ELR (cell line): ENCODE measurements around the gene ADSL.

Experiments
- DNase-seq: peaks from one replicate; pipeline ENCODE4 v3.0.0-alpha.2; 2015; ENCODE audit warnings: low read depth

ADSL gene

DNA sequence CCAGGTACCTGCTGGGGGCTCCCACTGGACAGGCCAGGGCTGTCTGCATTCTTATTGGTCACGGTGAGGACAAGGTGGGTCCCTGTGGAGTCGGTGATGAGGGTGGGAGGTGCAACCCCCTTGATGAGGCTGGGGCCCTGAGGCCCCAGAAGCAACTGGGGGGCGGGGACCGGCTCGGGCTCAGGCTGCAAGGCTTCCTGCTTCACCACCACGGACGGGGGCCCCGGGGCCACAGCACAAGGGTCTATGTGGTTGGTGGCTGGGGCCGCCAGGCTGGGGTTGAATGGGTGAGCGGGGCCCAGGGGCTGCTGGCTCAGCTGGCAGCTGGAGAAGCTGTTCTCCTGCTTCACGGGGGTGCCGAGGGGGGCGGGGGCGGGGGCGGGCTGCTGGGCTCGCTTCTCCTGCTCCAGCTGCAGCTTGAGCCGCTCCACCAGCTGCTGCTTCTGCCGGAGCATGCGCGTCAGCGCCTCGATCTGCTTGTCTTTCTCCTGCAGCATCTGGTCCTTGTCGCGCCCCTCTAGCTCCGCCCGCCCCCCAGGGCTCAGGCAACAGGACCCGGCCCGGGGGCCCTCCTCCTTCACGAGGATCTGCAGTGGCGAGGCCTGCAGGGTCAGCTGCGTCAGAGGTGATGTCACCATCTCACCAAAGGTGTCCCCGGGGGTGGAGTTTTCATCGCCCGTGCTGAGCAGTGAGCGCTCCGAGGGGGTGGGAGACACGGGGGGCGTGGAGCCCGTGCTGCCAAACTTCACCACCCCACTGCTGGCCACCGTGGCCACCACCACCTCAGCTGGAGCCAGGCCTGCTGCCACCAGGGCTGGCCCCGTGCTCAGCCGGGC lies 72.3 kb downstream of the ADSL start:
- no peak for DNase-seq

DNA sequence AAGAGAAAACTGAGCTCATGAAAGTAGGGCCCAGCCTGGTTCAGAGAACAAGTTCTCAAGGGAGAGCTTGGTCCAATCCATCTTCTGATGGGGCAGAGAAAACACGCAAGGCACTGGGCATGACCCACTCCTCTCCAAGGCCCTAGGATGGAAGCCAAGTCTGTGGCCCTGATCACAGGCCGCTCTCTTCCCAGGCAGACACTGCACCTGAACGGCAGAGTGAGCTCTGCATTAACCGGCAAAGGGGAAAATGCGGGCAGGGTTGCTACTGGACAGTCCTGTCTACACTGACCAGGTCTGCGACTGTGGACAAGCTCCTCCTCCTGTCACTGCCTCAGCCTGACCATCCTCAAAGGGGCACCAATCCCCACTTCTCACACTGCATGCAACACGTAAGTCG lies 73.4 kb downstream of the ADSL start:
- no peak for DNase-seq

DNA sequence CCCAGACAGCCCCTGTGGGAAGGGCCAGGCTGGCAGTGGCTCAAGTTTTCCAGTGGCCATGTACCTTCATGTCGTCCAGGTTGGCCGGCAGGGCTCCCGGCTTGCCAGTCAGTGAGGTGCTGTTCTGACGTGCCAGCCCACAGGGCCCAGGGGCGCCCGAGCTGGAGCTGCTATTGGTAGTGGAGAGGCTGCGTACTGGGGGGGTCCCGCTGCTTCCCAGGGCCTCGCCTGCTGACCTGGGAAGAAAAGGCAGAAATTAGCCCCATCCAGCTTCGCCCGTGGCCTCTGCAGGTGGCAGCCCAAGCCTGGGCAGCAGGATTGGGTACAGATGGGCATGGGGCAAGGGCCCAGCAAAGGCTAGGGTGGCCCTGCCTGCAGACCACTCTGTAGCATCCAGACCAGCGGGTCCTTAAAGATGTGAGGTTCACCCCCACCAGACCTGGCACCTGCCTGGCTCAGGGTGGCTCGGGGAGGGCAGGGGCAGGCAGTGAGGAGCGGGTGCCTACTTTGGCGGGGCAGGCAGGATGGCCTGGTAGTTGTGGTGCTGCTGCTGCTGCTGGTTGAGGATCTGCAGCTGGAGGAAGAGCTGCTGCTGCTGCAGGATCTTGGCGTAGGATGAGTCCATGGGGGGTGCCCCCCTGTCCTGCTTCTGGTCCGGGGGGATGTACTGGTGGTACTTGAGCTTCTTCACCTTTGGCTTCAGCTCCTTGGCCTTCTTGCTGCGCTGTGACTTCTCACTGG lies 74.2 kb downstream of the ADSL start:
- no peak for DNase-seq

DNA sequence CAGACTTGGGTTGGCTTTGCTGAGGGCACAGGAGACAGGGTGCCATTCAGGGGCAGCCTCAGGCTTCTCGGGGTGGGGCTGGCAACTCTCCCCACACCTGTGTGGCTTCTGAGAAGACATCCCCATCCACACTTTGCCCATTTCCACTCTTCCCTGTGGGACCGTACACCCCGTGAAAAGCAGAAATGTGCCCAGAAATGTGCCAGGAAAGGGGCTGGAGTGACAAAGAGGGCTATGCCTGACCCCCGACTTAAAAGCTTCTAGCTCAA lies 74.7 kb downstream of the ADSL start:
- no peak for DNase-seq

DNA sequence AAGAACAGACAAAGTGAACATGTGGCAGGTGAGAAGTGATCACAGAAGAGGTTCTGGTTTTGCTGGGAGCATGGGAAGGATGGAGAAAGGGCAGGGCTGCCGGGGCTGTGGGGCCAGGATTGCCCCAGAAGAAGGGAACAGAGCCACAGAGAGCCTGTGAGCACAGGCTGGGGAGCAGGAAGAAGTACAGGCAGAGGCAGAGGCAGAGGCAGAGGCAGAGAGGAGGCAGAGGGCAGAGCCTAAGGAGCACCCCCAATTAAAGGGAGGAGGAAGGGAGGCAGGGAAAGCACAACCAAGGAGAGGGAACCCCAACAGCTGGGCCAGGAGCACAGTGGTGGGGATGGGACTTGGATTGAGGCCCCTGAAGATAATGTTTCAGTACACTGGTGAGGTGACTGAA lies 75.6 kb downstream of the ADSL start:
- DNase-seq, result no peak

DNA sequence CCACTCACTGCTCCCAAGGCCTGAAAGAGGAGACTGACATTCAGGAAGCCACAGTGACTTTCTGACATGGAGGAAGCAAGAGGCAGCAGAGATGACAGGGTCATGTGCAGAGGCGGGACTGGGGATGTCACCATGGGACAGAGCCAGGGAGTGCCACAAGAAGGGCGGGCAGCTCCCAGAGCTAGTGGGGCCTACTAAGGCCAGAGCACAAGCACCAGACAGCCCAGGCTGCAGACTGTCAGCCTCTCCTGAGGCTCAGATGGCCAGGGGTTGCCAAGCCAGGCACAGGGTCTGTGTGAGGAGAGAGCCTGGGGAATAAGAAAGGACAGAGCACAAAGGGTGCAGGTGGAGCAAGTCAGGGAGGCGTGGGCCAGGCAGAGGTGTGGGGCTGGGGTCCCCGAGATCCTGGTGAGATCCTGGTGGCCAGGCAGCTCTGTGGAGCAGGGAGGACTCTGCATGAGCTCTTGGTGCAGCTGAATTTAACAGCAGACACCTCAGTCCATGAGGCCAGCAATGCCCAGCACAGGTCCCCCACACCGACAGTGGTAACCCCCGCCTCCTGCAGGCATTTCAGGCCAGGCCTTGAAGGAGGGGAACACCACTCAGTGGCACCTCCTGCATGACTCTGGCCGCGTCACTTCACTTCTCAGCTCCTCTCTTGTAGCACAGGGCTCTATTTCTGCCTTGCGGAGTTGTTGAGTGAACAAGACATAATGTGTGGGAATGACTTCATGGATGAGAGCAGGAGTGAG lies 76.4 kb downstream of the ADSL start:
- DNase-seq, result no peak

DNA sequence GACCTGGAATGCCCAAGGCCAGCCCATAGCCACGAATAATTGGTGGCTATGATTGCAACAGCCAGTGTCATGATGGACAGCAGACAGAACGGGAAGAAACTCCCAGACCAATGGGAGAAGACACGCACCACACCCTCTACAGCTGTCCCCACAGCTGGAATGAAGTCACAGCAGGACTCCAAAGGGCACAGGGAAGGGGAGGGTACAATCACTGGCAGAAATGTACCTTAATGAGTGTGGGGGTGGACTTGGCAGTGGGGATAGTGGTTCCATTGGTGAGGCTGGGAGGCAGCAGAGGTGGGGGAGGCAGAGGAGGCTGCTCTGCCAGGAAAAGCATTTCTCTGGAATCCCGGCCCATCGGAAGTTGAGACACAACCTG lies 77.0 kb downstream of the ADSL start:
- no peak for DNase-seq

DNA sequence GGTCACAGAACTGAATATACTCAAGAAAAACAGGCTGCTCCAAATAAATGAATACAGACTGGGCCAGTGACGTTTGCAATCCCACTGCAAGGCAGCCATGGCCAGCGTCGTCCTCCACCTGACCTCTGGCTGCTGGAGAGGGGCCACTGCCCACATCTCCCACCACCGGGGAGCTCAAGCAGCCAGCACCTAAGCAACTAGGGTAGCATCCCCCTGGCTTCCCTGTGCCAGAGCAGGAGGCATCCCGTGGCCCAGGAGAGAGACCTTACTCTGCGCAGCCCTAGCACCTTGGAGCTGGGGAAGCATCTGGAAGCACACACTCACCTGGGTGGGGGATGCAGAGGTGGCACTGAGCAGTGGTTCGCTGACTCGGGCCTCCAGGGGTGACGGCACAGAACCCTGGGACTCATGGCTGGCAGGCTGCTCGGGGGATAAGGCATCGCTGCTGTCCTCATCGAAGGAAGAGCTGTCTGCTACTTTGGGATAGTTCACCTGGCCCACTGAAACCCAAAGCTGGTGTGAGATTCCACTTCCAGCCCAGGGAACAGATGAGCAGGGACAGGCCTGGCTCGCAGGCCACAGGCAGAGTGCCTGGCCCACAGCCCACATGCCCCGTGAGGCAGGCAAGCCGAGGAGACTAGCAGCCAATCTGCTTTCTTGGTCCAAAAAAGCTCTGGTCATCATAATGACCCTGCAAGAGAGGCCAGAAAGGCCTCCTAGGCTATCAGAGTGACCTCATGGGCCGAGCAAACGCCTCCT lies 77.8 kb downstream of the ADSL start:
- no peak for DNase-seq

DNA sequence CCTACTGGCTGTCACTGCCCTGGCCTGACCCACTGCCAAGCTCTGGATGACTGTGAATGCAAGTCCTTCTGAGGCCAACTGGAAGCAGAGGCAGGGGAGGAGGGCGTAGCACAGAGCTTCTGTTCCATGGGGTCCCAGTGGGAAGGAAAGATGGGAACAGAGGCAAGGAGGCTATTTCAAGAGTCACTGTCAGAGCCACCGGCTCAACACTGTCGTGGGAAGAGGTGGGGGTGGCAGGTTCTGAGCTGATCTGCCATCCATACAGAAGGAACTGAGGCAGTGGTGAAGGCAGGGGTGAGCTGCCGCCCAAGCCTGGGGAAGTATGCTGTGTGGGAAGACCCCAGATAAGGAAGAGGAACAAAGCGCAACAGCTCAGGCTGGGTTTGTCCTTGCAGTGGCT lies 78.8 kb downstream of the ADSL start:
- DNase-seq, result no peak

DNA sequence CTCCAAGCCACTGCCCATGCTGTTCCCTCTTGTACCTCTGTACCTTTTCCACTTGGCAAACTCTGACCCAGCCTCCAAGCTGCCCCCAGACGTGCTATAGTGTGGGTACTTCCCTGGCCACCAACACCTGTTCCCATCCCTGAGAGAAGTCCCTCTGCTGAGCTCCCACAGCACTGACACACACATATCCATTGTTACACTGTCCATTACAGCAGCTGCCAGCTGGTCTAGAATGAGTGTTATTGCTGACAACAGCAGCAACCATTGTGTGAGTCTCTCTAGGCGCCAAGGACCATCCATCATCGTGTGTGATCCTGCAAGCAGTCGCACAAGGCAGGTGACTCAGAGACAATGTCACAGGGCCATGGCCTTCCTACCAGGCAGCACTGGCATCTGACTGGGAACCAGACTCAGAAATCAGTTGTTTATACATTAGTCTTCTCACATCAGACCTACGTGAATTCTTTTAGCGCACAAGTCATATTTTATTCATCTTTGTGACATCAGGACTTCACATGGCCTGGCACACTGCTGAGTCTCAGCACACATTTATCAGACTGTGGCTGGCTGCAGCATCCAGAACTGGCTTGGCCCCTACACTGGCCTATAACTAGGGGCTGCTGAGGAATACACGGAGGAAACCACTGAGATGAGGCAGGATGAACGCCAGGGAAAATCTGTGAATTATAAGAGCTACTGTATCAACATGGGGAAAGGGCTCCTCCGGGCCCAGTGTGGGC lies 80.5 kb downstream of the ADSL start:
- DNase-seq, result no peak

DNA sequence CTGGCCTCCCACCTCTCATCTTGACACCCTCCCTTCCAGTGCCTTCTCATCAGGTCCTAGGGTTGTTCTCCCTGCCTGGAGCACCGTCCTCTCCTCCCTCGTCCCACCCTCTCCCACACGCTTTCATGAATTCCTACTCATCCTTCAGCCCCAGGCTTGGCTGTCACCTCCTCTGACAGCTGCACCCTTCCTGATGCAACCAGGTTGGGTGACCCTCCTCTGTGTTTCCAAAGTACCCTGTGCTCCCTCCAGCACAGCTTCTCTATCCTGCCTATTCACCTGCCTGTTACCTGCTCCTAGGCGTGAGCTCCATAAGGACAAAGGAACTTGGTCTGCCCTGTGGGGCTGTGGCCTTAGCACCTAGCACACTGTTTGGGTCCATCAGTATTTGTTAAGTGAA lies 82.5 kb downstream of the ADSL start:
- DNase-seq, result no peak

DNA sequence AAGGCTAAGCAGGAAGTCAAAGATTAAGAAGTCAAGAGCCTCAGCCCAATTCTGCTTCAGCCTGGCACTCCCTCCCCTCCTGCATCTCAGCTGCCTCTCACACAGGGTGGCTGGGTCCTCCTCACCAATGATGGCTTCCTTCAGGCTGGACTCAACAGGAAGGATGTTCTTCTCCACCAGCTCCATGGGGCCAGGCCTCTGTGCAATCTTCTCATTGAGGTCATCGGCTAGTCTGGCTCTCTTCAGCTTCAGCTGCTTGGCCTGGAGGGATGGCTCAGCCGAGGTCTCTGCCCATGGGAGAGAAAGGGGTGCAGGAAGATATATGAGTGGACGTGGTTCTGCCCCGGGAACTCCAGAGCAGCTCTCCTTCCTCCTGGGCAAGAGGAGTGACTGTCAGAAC lies 83.2 kb downstream of the ADSL start:
- no peak for DNase-seq

DNA sequence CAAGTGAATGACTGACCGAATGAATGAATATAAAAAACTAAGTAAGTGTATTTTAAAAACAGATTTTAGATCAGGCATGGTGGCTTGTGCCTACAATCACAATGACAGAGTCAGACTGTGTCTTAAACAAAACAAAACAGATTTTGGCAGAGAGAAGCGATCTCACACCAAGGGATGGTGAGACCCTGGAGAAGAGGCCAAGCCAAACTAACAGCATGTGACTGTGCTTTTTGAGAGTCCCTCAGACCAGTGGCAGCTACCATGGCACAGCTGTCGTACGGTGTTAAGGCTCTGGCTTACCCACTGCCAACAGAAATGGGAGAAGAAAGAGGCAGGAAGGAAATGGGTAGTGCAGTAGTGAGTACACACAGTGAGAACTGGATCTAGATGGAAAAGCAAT lies 84.7 kb downstream of the ADSL start:
- DNase-seq, result no peak

DNA sequence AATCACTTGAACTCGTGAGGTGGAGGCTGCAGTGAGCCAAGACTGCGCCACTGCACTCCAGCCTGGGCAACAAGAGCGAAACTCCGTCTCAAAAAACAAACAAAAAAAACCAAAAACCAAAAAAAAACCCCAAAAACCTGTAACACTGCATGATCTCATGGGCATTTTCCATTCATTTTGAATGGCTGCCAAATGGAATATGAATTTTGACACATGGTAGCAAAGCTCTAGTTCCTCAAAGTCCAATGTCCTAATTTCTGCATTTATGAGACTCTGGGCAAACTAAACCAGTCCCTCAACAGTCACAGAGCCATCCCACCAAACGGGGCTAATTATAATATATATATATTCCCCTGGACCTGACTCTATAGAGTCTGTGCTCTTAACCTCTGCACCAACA lies 85.9 kb downstream of the ADSL start:
- DNase-seq, result no peak

DNA sequence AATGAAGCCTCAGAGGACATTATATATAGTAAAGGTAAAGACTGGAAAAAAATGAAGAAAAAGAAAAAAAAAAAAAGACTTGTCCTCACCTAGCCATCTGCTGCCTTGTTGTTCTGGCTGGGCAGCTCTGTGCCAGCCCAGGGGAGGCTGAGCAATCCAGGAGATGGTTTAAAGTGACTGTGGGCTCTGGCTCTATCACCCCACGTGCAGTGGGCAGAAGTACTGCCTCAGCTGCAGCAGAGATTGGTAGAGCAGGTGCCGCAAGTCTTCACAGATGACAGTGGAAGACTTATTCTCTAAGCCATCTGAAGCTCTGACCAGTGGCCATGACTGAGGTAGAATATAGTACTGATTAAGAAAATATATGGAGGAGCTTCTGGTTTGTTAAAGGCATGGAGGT lies 86.3 kb downstream of the ADSL start:
- DNase-seq, result no peak

DNA sequence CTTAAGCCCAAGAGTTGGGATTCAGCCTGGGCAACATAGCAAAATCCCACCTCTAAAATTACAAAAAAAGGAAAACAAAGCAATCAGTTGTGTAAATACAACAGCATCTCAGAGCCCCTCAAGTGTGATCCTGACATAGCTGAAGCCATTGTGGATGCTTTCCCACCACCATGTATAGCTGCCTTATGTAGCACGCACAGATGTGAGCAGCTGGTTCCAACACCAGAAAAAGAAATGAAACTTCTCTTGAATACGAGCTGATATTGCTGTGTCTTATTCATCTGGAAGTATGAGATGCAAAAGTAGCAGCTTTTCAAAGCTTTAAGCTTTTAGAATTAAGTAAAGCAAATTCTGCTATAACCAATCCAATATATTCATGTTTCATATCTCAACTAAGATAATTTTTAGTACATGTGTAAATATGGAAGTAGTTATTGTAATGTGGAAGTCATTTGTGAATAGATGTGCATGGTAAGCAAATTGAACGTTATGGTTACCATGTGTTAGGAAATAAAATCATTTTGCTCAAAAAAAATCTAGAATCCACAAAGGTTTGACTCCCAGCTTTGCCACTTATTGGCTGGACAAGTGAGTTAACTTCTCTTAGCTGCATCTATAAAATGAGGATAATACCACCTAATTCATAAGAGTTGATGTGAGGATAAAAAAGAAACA lies 87.3 kb downstream of the ADSL start:
- no peak for DNase-seq

DNA sequence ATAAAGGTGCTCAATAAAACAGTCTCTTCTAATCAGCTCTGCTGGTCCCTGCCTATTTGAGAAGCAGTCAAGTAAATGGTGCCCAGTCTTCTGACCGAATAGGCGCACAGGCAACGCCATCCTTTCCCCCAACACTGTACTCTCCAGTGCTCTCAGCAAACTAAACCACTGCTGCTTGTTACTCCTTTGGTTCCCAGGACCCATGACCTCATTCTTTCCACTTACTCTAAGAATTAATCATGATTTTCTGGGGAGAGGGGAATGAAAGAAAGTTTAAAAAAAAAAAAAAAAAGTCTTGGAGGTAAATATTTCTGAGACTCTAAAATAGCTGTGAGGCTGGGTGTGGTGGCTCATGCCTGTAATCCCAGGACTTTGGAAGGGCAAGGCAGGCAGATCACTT lies 87.8 kb downstream of the ADSL start:
- no peak for DNase-seq

DNA sequence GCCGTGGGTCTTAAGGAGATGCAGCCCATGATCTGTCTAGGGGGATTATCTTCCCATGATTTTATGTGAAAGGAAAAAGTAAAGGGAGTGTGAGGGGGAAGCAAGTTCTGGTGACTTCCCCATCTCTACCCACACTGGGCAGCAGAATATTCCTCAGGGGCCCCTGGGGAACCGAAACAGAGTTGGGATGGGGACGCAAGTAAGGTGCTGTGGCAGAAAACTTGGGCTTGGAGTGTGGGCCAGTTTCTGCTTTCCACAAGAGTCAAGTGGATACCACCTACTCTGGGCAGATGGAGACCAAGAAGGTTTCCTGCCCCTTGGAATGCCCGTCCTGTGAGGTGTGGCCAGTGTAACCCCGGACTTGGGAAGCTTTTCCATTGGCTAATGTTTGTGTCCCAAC lies 88.4 kb downstream of the ADSL start:
- no peak for DNase-seq

DNA sequence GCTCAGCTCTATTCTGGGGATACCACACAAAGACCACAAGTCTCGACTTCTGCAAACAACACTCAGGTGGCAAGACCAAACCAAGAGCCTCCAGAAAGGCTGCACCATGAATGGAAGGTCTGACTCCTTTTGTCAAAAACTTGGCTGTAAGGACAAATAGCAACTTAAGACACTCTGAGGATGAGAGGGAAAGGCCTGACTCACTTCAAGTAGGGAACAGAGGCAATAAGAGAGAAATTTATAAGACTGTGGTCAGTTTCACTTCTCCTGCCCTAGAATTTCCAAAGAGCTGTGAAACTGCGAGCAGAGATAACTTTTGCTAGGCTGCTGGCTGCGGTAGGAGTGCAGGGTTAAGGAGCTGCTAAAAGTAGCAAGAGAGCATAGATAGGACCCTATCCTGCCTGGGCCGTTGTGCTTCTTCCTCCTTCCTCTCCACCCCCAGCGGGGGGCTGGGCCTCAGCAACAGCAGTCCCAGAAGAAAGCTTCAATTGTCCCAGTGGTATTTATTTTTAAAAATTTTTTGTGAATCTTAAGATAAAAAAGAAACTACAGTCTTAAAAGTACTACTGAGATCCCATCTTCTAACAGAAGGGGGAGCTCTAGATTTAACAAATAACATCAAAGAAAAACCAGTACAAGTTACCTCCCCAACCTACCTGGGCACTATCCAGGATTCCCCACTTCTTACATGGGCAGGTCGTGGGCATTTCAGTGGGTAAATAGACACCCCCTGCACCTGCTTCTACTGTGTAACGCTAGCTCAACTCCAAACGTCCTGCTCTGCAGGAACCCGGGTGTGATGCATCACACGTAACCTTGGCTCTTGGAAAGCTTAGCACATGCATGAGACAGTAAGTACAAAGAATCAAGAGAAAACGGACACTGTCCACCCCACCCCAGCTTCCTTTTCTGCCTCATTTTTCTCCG lies 90.5 kb downstream of the ADSL start:
- peak; percentile 65 for DNase-seq
